Peyer's patch (tissue), 4 donors: ENCODE results near the gene GDF7.

Experiments
- CTCF ChIP-seq, 6 experiments: fragments of 450-650 bp in 4 of 6; fragments of 200-600 bp in 2 of 6; sonication (generic) in 1 of 6; IDR thresholded peaks; one replicate each; pipeline ENCODE4 v1.5.1; 2017 to 2019; ENCODE audit warnings: antibody characterized with exemption in 6 of 6, mild to moderate bottlenecking in 3 of 6, moderate library complexity in 1 of 6
- POLR2A ChIP-seq, 2 donors: fragments of 450-650 bp; IDR thresholded peaks; one replicate each; pipeline ENCODE4 v1.5.1; 2017; ENCODE audit warnings: antibody characterized with exemption in 2 of 2, mild to moderate bottlenecking in 2 of 2, moderate library complexity in 2 of 2

- TF ChIP-seq CTCF (IDR thresholded peaks at IDR 0.05) (no peak), POLR2A (IDR thresholded peaks at IDR 0.05) (no peak)
These were observed 2.0 kb downstream of the GDF7 start for GRCh38 chr2:20668871-20669475.
